Thoracic aorta (tissue), 2 donors: ENCODE results near the gene FTSJ3. TPM values are rescaled to one million over a fixed set of nuclear protein-coding genes. Genes with fewer than 3 reads are reported as not detected.

Source experiments
- ATAC-seq: fragments of 150-250 bp; one replicate; pipeline ENCODE4 v1.8.0; 2017; ENCODE audit warnings: low read depth; ENCODE audit not compliant: insufficient number of reproducible peaks, low FRiP score
- DNase-seq: peaks from one replicate; pipeline ENCODE4 v3.0.0-alpha.2; 2020; ENCODE audit warnings: low spot score
- H3K27ac ChIP-seq, 2 donors: fragments of 200-600 bp; sonication (generic); 1 replicate in 1 of 2; 2 replicates in 1 of 2; pipeline ENCODE4 v1.5.1; 2016; ENCODE audit warnings: mild to moderate bottlenecking in 2 of 2, moderate library complexity in 2 of 2
- H3K27me3 ChIP-seq: fragments of 200-600 bp; sonication (generic); replicated peaks from 2 replicates; pipeline ENCODE4 v1.6.0; 2016; ENCODE audit warnings: mild to moderate bottlenecking; ENCODE audit not compliant: insufficient read depth
- H3K36me3 ChIP-seq: fragments of 200-600 bp; sonication (generic); one replicate; pipeline ENCODE4 v1.5.1; 2016
- H3K4me1 ChIP-seq, 2 donors: fragments of 200-600 bp; sonication (generic); 1 replicate in 1 of 2; 2 replicates in 1 of 2; pipeline versions ENCODE4 v1.5.1 to v1.6.0; 2016; ENCODE audit warnings: low read depth in 2 of 2, mild to moderate bottlenecking in 1 of 2; ENCODE audit not compliant: control insufficient read depth in 1 of 2
- H3K4me3 ChIP-seq: fragments of 200-600 bp; sonication (generic); 2 replicates; pipeline ENCODE4 v1.5.1; 2016; ENCODE audit warnings: mild to moderate bottlenecking
- H3K9me3 ChIP-seq: fragments of 200-600 bp; sonication (generic); 2 replicates; pipeline ENCODE4 v1.5.1; 2016
- total RNA-seq, 2 donors: library from RNA; depleted of rRNA; stranded (reverse); fragments of >200 nt; gene quantifications; one replicate each; pipeline versions ENCODE4 v1.1.0 to v1.2.3, GENCODE V29; 2016
- TF ChIP-seq, protein P1 (sequence below): fragments of 200-600 bp; sonication (generic); IDR thresholded peaks from one replicate; pipeline ENCODE4 v1.5.1; 2019; ENCODE audit warnings: antibody characterized with exemption

FTSJ3 gene
- total RNA-seq, 2 donors from 2014 or later: 38.2 to 52.9 TPM

DNA sequence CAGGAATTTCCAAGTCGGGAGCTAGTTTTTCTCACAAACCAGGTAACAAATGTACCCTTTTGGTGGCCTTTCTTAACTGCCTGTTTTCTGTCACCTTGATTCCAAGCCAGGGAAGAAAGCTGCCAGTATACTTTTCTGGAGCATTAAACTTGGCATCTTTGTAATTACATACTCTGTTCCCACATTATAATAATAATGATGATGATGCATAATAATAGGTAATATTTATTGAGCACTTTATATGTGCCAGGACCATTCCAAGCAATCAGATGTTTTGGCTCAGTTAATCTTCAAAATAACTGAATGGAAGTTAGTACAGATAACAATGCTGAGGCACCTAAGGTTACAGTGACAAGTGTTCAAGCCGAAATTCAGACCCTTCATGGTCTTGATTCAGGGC is 11.3 kb downstream of the FTSJ3 start:
- no peaks in the 10 kb centered on the region for H3K9me3 ChIP-seq
- H3K27me3 ChIP-seq: no peaks in the 10 kb centered on the region
- H3K27ac ChIP-seq: no peak overlapping the region
- no peak overlapping the region for H3K4me3 ChIP-seq
- H3K4me1 ChIP-seq: no peaks in the 10 kb centered on the region
- DNase-seq: no peak
- TF ChIP-seq, protein P1, sequence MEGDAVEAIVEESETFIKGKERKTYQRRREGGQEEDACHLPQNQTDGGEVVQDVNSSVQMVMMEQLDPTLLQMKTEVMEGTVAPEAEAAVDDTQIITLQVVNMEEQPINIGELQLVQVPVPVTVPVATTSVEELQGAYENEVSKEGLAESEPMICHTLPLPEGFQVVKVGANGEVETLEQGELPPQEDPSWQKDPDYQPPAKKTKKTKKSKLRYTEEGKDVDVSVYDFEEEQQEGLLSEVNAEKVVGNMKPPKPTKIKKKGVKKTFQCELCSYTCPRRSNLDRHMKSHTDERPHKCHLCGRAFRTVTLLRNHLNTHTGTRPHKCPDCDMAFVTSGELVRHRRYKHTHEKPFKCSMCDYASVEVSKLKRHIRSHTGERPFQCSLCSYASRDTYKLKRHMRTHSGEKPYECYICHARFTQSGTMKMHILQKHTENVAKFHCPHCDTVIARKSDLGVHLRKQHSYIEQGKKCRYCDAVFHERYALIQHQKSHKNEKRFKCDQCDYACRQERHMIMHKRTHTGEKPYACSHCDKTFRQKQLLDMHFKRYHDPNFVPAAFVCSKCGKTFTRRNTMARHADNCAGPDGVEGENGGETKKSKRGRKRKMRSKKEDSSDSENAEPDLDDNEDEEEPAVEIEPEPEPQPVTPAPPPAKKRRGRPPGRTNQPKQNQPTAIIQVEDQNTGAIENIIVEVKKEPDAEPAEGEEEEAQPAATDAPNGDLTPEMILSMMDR: no peak
- H3K36me3 ChIP-seq: peaks cover 96% of the 10 kb centered on the region
- no peak for ATAC-seq

DNA sequence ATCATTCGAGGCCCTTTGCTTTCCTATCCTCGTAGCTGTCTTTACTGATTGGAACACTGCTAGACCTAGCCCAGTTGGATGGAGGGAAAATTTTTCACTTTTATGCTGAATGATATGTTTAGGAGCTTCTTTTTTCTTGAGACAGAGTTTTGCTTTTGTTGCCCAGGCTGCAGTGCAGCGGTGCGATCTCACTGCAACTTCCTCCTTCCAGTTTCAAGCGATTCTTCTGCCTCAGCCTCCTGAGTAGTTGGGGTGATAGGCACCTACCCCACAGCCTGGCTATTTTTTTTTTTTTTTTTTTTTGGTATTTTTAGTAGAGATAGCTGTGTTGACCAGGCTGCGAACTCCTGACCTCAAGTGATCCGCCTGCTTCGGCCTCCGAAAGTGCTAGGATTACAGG is 17.5 kb downstream of the FTSJ3 start:
- TF ChIP-seq, protein P1: no peak
- Histone ChIP-seq H3K4me3 (no peak overlapping the region), H3K4me1 (no peaks in the 10 kb centered on the region), H3K27ac (no peak overlapping the region), H3K9me3 (no peaks in the 10 kb centered on the region), H3K27me3 (no peaks in the 10 kb centered on the region), H3K36me3 (peaks cover 87% of the 10 kb centered on the region)
- ATAC-seq (no peak), DNase-seq (no peak)

DNA sequence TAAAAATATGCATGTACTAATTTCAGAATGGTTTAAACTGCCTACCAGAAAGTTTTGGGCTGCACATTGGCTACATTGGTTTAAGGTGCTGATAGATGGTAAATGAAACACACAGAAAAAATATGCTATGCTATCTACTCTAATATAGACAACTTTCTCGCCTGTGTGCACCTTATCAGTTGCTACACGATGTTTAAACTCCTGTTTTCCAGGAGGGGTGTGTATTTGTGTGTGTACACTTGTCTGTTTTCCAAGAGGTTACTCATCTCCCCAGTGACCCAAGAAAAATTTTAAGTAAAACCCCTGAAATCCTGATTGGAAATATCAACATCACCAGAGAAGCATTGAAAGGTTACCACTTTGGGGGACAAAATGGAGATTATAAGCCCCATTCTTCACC is 21.9 kb downstream of the FTSJ3 start:
- Histone ChIP-seq H3K27me3 (no peaks in the 10 kb centered on the region), H3K4me1 (no peaks in the 10 kb centered on the region), H3K36me3 (peaks cover 69% of the 10 kb centered on the region), H3K4me3 (no peak overlapping the region), H3K9me3 (no peaks in the 10 kb centered on the region), H3K27ac (no peak overlapping the region)
- DNase-seq: no peak
- no peak for ATAC-seq
- TF ChIP-seq, protein P1: no peak

DNA sequence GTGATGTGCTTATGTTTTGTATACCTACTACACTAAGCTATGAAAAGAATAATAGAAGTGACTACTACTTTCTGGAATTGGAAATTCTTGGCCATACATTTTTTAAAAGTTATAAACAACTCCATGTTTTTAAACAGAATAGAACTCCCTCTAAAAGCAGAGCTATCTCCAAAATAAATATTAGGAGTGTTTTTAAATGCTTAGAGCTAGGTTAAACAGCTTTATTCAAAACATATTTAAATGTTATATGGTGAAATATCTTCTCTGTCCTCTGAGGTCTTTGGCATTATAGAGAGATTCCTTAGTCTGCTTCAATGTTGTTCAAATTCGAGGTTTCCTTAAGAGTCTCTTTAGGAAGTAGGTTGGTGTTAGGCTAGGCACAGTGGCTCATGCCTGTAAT is 23.1 kb downstream of the FTSJ3 start:
- TF ChIP-seq, protein P1: no peak
- no peaks in the 10 kb centered on the region for H3K27me3 ChIP-seq
- no peaks in the 10 kb centered on the region for H3K4me1 ChIP-seq
- DNase-seq (no peak), ATAC-seq (no peak)
- H3K9me3 ChIP-seq: no peaks in the 10 kb centered on the region
- H3K27ac ChIP-seq: no peak overlapping the region
- peaks cover 66% of the 10 kb centered on the region for H3K36me3 ChIP-seq
- H3K4me3 ChIP-seq: no peak overlapping the region

DNA sequence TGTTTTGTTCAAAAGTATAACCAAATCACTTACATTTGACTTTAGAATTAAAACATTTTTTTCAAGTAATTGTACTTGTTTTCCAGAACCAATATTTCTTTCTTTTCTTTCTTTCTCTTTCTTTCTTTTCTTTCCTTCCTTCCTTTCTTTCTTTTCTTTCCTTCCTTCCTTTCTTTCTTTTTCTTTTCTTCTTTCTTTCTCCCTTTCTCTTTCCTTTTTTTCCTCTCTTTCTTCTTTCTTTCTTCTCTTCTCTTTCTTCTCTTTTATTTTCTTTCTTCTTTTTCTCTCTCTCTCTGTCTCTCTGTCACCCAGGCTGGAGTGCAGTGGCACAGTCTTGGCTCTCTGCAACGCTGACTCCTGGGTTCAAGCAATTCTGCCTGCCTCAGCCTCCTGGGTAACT is 26.7 kb downstream of the FTSJ3 start:
- H3K27ac ChIP-seq: no peak overlapping the region
- H3K36me3 ChIP-seq: peaks cover 68% of the 10 kb centered on the region
- H3K27me3 ChIP-seq: no peaks in the 10 kb centered on the region
- no peaks in the 10 kb centered on the region for H3K4me1 ChIP-seq
- DNase-seq: no peak
- ATAC-seq: no peak
- no peaks in the 10 kb centered on the region for H3K9me3 ChIP-seq
- H3K4me3 ChIP-seq: no peak overlapping the region
- TF ChIP-seq, protein P1: no peak
